CD1c-positive myeloid dendritic cell (primary cell): ENCODE results near the gene PAX5.

ENCODE experiments used
- DNase-seq: peaks from one replicate; pipeline ENCODE4 v3.0.0-alpha.2; 2016; ENCODE audit errors: extremely low spot score

PAX5 gene

GRCh38 chr9:36837431-36838405 lies 196.3 kb downstream of the PAX5 start:
- DNase-seq, result no peak

- no peak for DNase-seq
Observed at GRCh38 chr9:36836486-36836885, 197.6 kb downstream of the PAX5 start.

- no peak for DNase-seq
Observed at GRCh38 chr9:36835271-36835996, 198.6 kb downstream of the PAX5 start.

GRCh38 chr9:36834736-36835135 lies 199.3 kb downstream of the PAX5 start:
- no peak for DNase-seq

GRCh38 chr9:36833954-36834353 lies 200.1 kb downstream of the PAX5 start:
- DNase-seq, result no peak

- no peak for DNase-seq
Observed at GRCh38 chr9:36832164-36832795, 201.8 kb downstream of the PAX5 start.

GRCh38 chr9:36831381-36832161 lies 202.5 kb downstream of the PAX5 start:
- DNase-seq, result no peak

GRCh38 chr9:36828611-36829013 lies 205.5 kb downstream of the PAX5 start:
- no peak for DNase-seq

GRCh38 chr9:36827593-36827992 lies 206.5 kb downstream of the PAX5 start:
- no peak for DNase-seq

GRCh38 chr9:36826581-36826980 lies 207.5 kb downstream of the PAX5 start:
- no peak for DNase-seq

GRCh38 chr9:36825179-36825578 lies 208.9 kb downstream of the PAX5 start:
- no peak for DNase-seq

GRCh38 chr9:36823934-36824333 lies 210.1 kb downstream of the PAX5 start:
- no peak for DNase-seq

- DNase-seq, result no peak
Observed at GRCh38 chr9:36823466-36823865, 210.6 kb downstream of the PAX5 start.

GRCh38 chr9:36822201-36822600 lies 211.9 kb downstream of the PAX5 start:
- DNase-seq, result no peak

GRCh38 chr9:36820392-36820861 lies 213.6 kb downstream of the PAX5 start:
- DNase-seq, result no peak

- DNase-seq, result no peak
Observed at GRCh38 chr9:36818965-36819870, 214.8 kb downstream of the PAX5 start.

- no peak for DNase-seq
Observed at GRCh38 chr9:36818242-36818938, 215.7 kb downstream of the PAX5 start.

- DNase-seq, result no peak
Observed at GRCh38 chr9:36817160-36817834, 216.8 kb downstream of the PAX5 start.

GRCh38 chr9:36816371-36816770 lies 217.7 kb downstream of the PAX5 start:
- DNase-seq, result no peak
